ENCODE data around the gene LHFPL3. TPM values are rescaled to one million over a fixed set of nuclear protein-coding genes. Genes with fewer than 3 reads are reported as not detected.

The LHFPL3 gene
- total and polyA plus RNA-seq, 9 of the 15 experiments (the other 6 are each of a cell fraction or from before 2014, with no cell fraction given) = 0.21 to 0.52 TPM; not detected in 7

GRCh38 chr7:104627516-104627915 is 299.1 kb downstream of the LHFPL3 start:
- Histone ChIP-seq H2AFZ (ENCODE audit: low read depth, low read length) (no peak overlapping the region), H3K9me3 (replicated peaks; ENCODE audit: control insufficient read depth, insufficient read depth, low read depth, low read length) (no peaks in the 10 kb centered on the region), H3K27ac (ENCODE audit: extremely low read depth, low read depth, low read length) (no peak overlapping the region), H3K27me3 (ENCODE audit: control insufficient read depth in 2 of 2, insufficient read depth in 2 of 2, low read length in 2 of 2) (no peaks in the 10 kb centered on the region), H3K9me1 (ENCODE audit: control insufficient read depth, insufficient read depth, low read length) (no peaks in the 10 kb centered on the region), H3K36me3 (ENCODE audit: control insufficient read depth, insufficient read depth, low read length) (no peaks in the 10 kb centered on the region), H4K20me1 (replicated peaks; ENCODE audit: control insufficient read depth, insufficient read depth, low read length) (no peaks in the 10 kb centered on the region), H3K4me1 (replicated peaks in 1 of 2; ENCODE audit: control insufficient read depth in 2 of 2, insufficient read depth in 2 of 2, low read length in 2 of 2) (no peaks in the 10 kb centered on the region), H3K4me2 (ENCODE audit: insufficient read depth, low read length) (no peak overlapping the region), H3K9ac (ENCODE audit: insufficient read depth in 1 of 2, low read depth in 2 of 2, low read length in 2 of 2) (no peak overlapping the region), H3K79me2 (ENCODE audit: control insufficient read depth, insufficient read depth, low read length) (no peaks in the 10 kb centered on the region), H3K4me3 (no peak overlapping the region)
- intact Hi-C loops (cut with micrococcal nuclease) = no loop called here
- peak in 1 of 4 experiments; percentile 38 for DNase-seq (ENCODE audit: extremely low read depth in 1 of 4, low spot score in 3 of 4)
- ChIA-PET CTCF (ENCODE audit: low intra/inter-chr PET ratio) (no interaction called here), POLR2A (no interaction called here)
- FAIRE-seq = peak; percentile 67
- 0% methylated on average over 2 of the region's 2 CpGs for WGBS (ENCODE audit: insufficient coverage, low coverage, missing lambda C conversion rate)
- ATAC-seq = no peak
- in situ Hi-C loops (cut with MboI) = no loop called here
- no TSS peak for BruUV-seq (replicated peaks)
- TF ChIP-seq, protein P1, sequence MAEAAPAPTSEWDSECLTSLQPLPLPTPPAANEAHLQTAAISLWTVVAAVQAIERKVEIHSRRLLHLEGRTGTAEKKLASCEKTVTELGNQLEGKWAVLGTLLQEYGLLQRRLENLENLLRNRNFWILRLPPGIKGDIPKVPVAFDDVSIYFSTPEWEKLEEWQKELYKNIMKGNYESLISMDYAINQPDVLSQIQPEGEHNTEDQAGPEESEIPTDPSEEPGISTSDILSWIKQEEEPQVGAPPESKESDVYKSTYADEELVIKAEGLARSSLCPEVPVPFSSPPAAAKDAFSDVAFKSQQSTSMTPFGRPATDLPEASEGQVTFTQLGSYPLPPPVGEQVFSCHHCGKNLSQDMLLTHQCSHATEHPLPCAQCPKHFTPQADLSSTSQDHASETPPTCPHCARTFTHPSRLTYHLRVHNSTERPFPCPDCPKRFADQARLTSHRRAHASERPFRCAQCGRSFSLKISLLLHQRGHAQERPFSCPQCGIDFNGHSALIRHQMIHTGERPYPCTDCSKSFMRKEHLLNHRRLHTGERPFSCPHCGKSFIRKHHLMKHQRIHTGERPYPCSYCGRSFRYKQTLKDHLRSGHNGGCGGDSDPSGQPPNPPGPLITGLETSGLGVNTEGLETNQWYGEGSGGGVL (CRISPR knock-in tag; IDR thresholded peaks at IDR 0.05) = no peak
- TF ChIP-seq REST (IDR thresholded peaks at IDR 0.05; ENCODE audit: borderline replicate concordance) (peak; percentile 98), REST (CRISPR knock-in tag; IDR thresholded peaks at IDR 0.05; ENCODE audit: low read depth) (peak; percentile 89), ZNF584 (CRISPR knock-in tag; IDR thresholded peaks at IDR 0.05; ENCODE audit: low read depth) (no peak), FOXO4 (CRISPR knock-in tag; IDR thresholded peaks at IDR 0.05) (no peak), ZNF766 (CRISPR knock-in tag; conservative IDR thresholded peaks at IDR 0.05) (peak; percentile 47; the same call in 1 of the 2 replicates), HDAC8 (tag; IDR thresholded peaks at IDR 0.05) (no peak), ZFPM2 (CRISPR knock-in tag; IDR thresholded peaks at IDR 0.05) (no peak), EHMT2 (IDR thresholded peaks at IDR 0.05) (peak; percentile 95), SRSF1 (IDR thresholded peaks at IDR 0.05; ENCODE audit: low read depth, low read length) (no peak), SIN3B (IDR thresholded peaks at IDR 0.05; ENCODE audit: low read depth) (no peak), XRCC5 (IDR thresholded peaks at IDR 0.05; ENCODE audit: low read depth, low read length) (no peak), NFRKB (IDR thresholded peaks at IDR 0.05; ENCODE audit: low read depth) (no peak)

Data from K562 (cell line).